ENCODE results near the gene PTCH1.

- TF ChIP-seq CTCF (IDR thresholded peaks at IDR 0.05; ENCODE audit: low read length): no peak
- TF ChIP-seq EZH2 (optimal IDR thresholded peaks at IDR 0.05; ENCODE audit: low read depth, low read length): no peak
- TF ChIP-seq EZH2phosphoT487 (IDR thresholded peaks at IDR 0.05; ENCODE audit: low read length): no peak
Measured at GRCh38 chr9:95429096-95429495, 87.7 kb downstream of the PTCH1 start.
